Measurements from ENCODE around the gene MYCBP2. TPM values are rescaled to one million over a fixed set of nuclear protein-coding genes. Genes with fewer than 3 reads are reported as not detected.
"Not testable (repeated sequence)": the region's sequence is repeated elsewhere in the genome, so short reads cannot be mapped to it uniquely, and the experiment has no call there.

MYCBP2 gene
- polyA plus RNA-seq, 1 donor from 2014 or later = 78.2 TPM

DNA sequence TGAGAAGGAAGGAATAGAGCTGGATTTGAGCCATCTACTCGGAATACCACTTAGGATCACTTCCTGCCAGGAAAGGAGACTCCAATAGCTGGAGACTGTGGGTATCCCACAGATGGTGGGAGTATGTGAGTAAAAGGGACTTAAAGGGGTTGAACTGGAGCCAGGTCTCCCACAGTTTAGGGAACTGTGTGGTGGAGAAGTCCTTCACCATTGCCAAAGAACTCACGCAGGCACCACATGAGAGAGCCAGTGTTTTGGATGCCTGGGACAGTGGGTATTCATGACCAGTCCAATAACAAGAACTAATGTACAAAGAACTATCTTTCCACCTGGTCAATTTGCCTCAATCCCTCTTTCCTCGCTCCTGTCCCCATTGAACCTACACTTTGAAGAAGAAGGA lies 24.4 kb upstream of the MYCBP2 start:
- Mint-ChIP-seq H3K4me3 (no peak overlapping the region), H3K27ac (peak overlapping the region in 1 of 3 donors; percentile 51)

DNA sequence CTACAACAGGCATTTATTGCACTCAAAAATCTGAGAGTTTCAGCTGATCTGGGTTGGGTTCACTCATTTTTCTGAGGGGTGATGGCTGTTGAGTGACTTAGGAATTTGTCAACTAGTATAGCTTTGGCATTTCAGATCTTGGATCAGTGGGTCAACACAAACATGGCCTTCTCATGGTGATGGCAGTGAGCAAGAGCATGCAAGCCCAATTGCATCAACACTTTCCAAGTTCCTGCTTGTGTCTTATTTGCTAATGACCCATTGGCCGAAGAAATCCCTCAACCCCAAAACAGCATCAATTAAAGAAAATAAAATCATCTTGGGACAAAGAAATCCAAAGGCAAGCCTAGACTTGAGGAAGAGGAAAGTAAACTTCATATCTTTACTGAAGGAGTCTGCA lies 23.9 kb upstream of the MYCBP2 start:
- H3K36me3 Mint-ChIP-seq = no peaks in the 10 kb centered on the region
- H3K9me3 Mint-ChIP-seq = no peaks in the 10 kb centered on the region
- no peaks in the 10 kb centered on the region for H3K27me3 Mint-ChIP-seq
- H3K27ac Mint-ChIP-seq = peak overlapping the region in 1 of 3 donors; percentile 51
- H3K4me3 Mint-ChIP-seq = peak overlapping the region in 1 of 4 donors; percentile 12
- peaks cover 20 to 25% (median 21%) of the 10 kb centered on the region in 3 donors for H3K4me1 Mint-ChIP-seq

More for the DNA sequence above, 24.4 kb upstream of the MYCBP2 start:
- Mint-ChIP-seq H3K27me3 (no peaks in the 10 kb centered on the region), H3K36me3 (no peaks in the 10 kb centered on the region), H3K9me3 (no peaks in the 10 kb centered on the region), H3K4me1 (peaks cover 20 to 21% (median 21%) of the 10 kb centered on the region in 3 donors)

DNA sequence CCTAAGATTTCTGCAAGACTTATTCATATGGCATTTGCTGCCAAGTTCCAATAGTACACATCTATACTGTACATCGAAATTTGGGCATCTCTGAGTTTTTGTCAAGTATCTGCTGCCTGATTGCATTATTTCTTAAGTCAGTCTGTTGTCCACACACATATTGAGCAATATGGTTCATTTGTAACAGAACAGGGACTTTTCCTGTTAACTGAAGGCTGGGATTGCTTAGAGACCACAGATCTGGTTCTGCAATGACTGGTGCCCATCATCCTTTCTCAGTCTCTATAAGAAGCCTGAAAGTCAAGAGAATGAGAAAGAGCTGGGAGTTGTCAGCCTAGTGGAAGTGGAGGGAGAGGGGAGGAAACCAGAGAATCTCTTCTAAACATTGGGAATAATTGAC lies 22.5 kb upstream of the MYCBP2 start:
- Mint-ChIP-seq H3K4me3 (no peak overlapping the region), H3K36me3 (no peaks in the 10 kb centered on the region), H3K9me3 (no peaks in the 10 kb centered on the region), H3K27ac (no peak overlapping the region), H3K4me1 (peaks cover 25 to 30% (median 27%) of the 10 kb centered on the region in 3 donors), H3K27me3 (no peaks in the 10 kb centered on the region)

DNA sequence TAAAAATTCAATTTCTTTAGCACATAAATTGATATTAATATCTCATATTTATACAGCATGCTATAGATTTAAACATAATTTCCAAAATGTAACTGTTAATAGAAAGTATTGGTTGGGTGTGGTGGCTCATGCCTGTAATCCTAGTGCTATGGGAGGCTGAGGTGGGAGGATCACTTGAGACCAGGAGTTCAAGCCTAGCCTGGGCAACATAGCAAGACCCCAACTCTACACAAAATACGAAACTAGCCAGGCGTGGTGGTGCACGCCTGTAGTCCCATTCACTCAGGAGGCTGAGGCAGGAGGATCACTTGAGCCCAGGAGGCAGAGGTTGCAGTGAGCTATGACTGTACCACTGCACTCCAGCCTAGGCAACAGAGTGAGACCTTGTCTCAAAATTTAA lies 20.5 kb upstream of the MYCBP2 start:
- H3K36me3 Mint-ChIP-seq, H3K9me3 Mint-ChIP-seq, H3K27me3 Mint-ChIP-seq, H3K27ac Mint-ChIP-seq, H3K4me3 Mint-ChIP-seq: not testable (repeated sequence)
- peaks cover 14 to 16% (median 16%) of the 10 kb centered on the region in 3 donors for H3K4me1 Mint-ChIP-seq

DNA sequence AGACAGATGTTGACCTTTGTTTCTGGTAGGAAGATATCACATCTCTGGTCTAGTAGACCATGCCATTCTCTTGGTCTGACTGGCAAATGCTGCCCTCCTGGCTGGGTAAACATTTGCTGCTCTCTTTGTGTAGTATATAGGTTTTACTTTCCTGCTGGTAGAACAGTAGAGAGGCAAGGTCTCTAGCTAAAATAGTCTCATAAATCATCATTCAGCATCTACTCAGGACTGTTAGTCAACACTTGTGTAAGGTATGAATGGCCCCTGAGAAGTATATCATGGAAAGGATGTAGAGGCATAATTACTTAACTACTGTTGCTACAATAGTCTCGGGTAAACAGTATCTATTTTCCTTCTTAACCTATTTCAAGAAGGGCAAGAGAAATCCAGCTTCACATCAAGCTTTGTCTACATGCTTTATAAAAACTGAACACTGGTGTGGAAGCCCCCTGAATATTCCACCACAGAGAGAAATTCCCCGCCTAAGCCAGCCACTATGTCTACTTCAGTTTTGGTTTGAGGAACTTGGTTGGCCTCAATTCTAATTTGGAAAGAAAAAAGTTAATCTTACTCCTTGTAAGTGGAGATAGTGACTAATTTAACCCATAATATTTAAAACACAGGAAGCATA lies 18.4 kb upstream of the MYCBP2 start:
- no peaks in the 10 kb centered on the region for H3K27me3 Mint-ChIP-seq
- peak overlapping the region in 3 of 4 donors; percentile 14 to 77 (median 28) for H3K4me3 Mint-ChIP-seq
- no peaks in the 10 kb centered on the region for H3K36me3 Mint-ChIP-seq
- peak overlapping the region; percentile 58 to 72 (median 67) for H3K27ac Mint-ChIP-seq
- H3K9me3 Mint-ChIP-seq = peaks cover 0 to 1% (median 0%) of the 10 kb centered on the region in 3 donors
- H3K4me1 Mint-ChIP-seq = peaks cover 20 to 29% (median 22%) of the 10 kb centered on the region in 3 donors

DNA sequence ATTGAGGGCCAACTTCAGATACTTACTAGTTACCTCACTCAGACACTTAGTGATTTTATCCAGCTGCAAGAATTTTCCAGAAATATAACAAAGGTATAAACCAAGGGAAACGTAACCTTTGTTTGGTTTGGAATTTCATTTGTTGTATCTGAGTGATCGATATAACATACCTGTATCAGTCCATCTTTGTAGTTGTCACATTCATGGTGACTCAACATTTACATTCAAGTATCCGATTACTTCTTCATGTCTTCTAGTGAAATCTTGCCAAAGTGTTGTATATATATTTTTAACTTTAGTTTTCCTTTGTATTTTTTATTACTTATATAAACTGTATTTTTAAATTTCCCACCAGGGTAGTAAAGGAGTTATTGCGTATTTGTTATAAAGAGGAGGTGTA lies 16.9 kb upstream of the MYCBP2 start:
- H3K36me3 Mint-ChIP-seq = no peaks in the 10 kb centered on the region
- H3K27me3 Mint-ChIP-seq = no peaks in the 10 kb centered on the region
- H3K9me3 Mint-ChIP-seq = peaks cover 0 to 1% (median 0%) of the 10 kb centered on the region in 3 donors
- no peak overlapping the region for H3K27ac Mint-ChIP-seq
- peaks cover 33 to 43% (median 34%) of the 10 kb centered on the region in 3 donors for H3K4me1 Mint-ChIP-seq
- H3K4me3 Mint-ChIP-seq = no peak overlapping the region

DNA sequence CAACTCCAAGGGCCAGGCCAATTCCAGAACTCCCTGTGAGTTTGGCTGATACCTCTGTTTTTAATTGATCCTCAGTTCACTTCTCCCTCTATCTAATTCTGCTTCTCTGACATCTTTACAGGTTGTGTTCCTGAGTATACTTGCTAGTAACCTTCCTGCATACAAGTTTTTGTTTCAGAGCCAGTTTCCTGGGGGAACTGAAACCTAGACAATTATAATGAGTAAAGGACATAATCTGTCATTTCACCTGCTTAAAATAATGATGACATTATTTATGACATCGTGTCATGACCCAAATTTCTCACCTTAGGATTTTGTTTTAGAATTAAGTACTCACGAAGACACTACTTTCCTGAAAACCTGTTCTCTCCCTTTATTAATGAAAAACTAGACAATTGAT lies 12.5 kb upstream of the MYCBP2 start:
- peaks cover 46 to 56% (median 49%) of the 10 kb centered on the region in 3 donors for H3K4me1 Mint-ChIP-seq
- peaks cover 0 to 1% (median 0%) of the 10 kb centered on the region in 3 donors for H3K9me3 Mint-ChIP-seq
- no peaks in the 10 kb centered on the region for H3K36me3 Mint-ChIP-seq
- no peaks in the 10 kb centered on the region for H3K27me3 Mint-ChIP-seq
- peak overlapping the region; percentile 72 to 92 (median 82) for H3K4me3 Mint-ChIP-seq
- H3K27ac Mint-ChIP-seq = peak overlapping the region; percentile 85 to 98 (median 94)

DNA sequence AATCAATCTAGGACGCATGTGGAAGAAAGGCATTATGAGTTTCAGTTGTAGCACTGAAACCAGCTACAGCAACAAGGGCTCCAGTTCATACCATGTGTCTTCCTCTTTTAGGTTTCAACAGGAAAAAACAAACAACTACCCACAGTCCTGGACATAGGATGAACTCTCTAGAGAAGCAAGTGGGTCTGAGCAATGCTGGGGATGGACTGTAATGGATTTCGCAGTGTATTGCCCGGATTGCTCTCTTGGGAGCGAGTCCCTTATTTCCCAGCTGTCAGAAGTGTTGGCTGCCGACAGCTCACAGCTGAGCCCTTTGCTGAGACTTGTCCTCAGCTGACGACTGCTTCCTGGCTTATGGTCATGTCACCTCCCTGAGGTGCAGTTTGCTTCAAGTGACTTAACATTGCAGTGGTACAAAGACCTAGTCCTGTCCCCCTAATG lies 12.1 kb upstream of the MYCBP2 start:
- H3K36me3 Mint-ChIP-seq = no peaks in the 10 kb centered on the region
- H3K27ac Mint-ChIP-seq = peak overlapping the region; percentile 85 to 98 (median 94)
- no peaks in the 10 kb centered on the region for H3K27me3 Mint-ChIP-seq
- peaks cover 0 to 1% (median 0%) of the 10 kb centered on the region in 3 donors for H3K9me3 Mint-ChIP-seq
- H3K4me1 Mint-ChIP-seq = peaks cover 46 to 56% (median 49%) of the 10 kb centered on the region in 3 donors
- peak overlapping the region; percentile 72 to 92 (median 82) for H3K4me3 Mint-ChIP-seq

DNA sequence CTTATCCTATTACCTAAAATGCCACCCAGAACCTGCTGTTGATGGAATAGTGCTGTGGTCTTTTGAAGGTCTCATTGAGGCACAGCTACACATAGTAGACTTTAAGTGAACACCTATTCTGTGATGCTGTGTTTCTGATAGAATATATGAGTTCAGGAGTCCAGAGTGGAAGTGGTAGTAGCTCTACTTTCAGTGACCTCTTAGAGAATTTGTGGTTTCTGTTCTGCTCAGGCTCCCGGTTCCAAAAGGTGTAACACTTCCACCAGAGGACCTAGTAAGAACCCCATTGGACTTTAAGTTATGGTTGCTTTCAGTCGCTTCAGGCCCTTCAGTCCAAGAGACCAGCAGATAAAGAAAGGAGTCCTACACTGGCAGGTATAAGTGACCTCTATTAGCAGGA lies 11.4 kb upstream of the MYCBP2 start:
- Mint-ChIP-seq H3K4me1 (peaks cover 46 to 56% (median 50%) of the 10 kb centered on the region in 3 donors), H3K4me3 (peak overlapping the region; percentile 72 to 92 (median 82)), H3K36me3 (no peaks in the 10 kb centered on the region)

DNA sequence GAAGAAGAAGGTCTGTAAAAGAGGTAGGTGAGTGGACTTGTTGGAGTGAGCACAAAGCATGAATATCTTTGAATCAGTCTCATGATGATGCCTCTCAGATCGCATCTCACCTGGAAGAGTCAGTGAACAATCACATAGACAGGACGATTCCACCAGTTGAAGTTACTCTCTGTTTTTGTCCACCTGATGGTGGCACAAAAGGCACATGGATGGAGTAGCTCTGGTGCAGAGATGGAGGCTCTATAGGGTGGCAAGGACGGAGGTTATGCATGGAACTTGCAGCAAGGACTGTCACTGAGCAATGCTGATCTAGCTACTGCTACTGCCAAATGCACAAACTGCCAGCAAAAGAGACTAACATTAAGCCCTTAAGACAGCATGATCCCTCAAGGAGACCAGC lies 10.3 kb upstream of the MYCBP2 start:
- Mint-ChIP-seq H3K4me1 (peaks cover 46 to 56% (median 47%) of the 10 kb centered on the region in 3 donors), H3K36me3 (no peaks in the 10 kb centered on the region), H3K27me3 (no peaks in the 10 kb centered on the region), H3K9me3 (no peaks in the 10 kb centered on the region), H3K27ac (peak overlapping the region; percentile 25 to 94 (median 32)), H3K4me3 (peak overlapping the region in 2 of 4 donors; percentile 5 to 74)

More for the DNA sequence above, 11.4 kb upstream of the MYCBP2 start:
- Mint-ChIP-seq H3K27ac (peak overlapping the region; percentile 85 to 98 (median 94)), H3K27me3 (no peaks in the 10 kb centered on the region), H3K9me3 (peaks cover 0 to 1% (median 0%) of the 10 kb centered on the region in 3 donors)

DNA sequence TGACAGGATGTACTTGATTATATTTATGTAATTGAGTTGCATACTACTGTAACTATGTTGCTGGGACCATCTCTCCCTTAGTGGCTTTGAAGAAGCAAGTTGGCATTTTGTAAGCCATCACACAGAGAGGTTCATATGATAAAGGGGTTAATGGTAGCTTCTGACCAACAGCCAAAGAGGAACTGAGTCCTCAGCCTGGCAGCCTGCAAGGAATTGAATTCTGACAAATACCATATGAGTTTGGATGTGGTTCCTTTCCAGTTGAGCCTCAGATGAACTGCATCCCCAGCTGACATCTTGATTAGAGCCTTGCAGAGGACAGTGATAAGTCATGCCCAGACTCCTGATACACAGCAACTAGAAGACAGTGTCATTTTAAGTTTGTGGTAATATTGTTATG lies 8.6 kb upstream of the MYCBP2 start:
- no peaks in the 10 kb centered on the region for H3K27me3 Mint-ChIP-seq
- peak overlapping the region in 1 of 3 donors; percentile 10 for H3K27ac Mint-ChIP-seq
- H3K9me3 Mint-ChIP-seq = no peaks in the 10 kb centered on the region
- H3K4me1 Mint-ChIP-seq = peaks cover 46 to 56% (median 46%) of the 10 kb centered on the region in 3 donors
- H3K36me3 Mint-ChIP-seq = no peaks in the 10 kb centered on the region
- no peak overlapping the region for H3K4me3 Mint-ChIP-seq

DNA sequence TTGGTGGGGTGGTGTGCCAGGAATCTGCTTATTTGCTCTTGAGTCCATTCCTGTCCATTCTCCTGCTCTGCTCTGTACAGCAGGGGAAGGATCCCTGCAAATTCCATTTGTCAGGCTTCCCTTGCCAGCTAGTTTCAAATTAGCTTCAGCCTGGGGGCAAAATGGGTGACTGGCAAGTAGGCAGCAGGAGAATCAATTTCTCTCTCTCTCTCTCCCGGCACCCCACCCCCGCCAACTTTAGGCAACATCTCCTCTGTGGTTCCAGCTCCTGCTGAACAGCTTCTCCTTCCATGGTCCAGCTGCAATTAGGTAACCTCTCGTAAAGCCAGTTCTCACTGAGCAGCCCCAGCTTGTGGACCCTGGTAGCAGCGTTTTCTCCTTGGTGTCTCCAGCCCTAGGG lies 6.7 kb upstream of the MYCBP2 start:
- Mint-ChIP-seq H3K4me1 (peaks cover 35 to 44% (median 41%) of the 10 kb centered on the region in 3 donors), H3K27ac (no peak overlapping the region), H3K9me3 (no peaks in the 10 kb centered on the region), H3K27me3 (no peaks in the 10 kb centered on the region), H3K4me3 (no peak overlapping the region), H3K36me3 (no peaks in the 10 kb centered on the region)

DNA sequence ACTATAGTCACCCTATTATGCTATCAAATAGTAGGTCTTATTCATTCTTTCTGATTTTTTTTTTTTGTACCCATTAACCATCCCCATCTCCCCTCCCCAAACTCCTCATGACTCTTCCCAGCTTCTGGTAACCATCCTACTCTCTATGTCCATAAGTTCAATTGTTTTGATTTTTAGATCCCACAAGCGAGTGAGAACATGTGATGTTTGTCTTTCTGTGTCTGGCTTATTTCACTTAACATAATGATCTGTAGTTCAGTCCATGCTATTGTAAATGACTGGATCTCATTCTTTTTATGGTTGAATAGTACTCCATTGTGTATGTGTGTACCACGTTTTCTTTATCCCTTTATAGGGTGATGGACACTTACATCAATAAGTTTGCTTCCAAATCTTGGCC lies 4.5 kb upstream of the MYCBP2 start:
- H3K36me3 Mint-ChIP-seq = peaks cover 2% of the 10 kb centered on the region
- H3K4me3 Mint-ChIP-seq = peak overlapping the region; percentile 19 to 74 (median 54)
- H3K27me3 Mint-ChIP-seq = no peaks in the 10 kb centered on the region
- H3K9me3 Mint-ChIP-seq = no peaks in the 10 kb centered on the region
- H3K4me1 Mint-ChIP-seq = peaks cover 27 to 38% (median 32%) of the 10 kb centered on the region in 3 donors
- H3K27ac Mint-ChIP-seq = peak overlapping the region; percentile 27 to 46 (median 31)

DNA sequence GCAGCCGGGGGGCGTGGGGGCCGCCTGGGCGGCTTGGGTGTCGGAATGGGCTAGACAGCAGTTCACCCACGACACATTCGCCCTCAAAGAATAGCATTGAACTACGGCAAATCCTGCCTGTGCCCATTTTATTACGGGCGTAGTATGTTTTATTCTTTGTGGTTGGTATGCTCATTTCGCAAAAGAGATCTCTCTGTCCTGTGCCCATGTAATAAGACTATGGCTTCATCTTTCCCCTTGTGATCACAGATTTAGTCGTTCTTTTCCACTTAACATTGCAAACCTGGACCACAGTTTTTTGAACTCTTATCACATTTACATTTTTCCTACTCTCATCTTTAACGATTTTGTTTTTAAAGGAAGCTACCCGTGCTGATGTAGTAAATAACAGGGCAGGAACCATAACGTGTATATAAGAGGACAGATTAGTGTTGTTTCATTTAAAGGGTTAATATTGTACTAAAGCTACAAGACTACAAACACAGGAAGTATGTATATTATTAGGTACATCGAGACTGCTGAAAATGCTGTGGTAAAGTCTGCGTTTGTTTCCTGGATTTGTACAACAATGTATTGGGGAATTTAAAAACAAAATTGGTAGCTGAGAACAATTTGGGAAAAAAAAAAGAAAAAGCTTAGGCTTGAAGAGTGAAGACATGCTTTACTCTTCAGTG lies 3.2 kb upstream of the MYCBP2 start:
- Mint-ChIP-seq H3K27ac (peak overlapping the region; percentile 95 to 99 (median 98)), H3K9me3 (no peaks in the 10 kb centered on the region), H3K4me3 (peak overlapping the region; percentile 93 to 99 (median 98)), H3K27me3 (no peaks in the 10 kb centered on the region), H3K36me3 (peaks cover 2% of the 10 kb centered on the region), H3K4me1 (peaks cover 31 to 34% (median 31%) of the 10 kb centered on the region in 3 donors)

DNA sequence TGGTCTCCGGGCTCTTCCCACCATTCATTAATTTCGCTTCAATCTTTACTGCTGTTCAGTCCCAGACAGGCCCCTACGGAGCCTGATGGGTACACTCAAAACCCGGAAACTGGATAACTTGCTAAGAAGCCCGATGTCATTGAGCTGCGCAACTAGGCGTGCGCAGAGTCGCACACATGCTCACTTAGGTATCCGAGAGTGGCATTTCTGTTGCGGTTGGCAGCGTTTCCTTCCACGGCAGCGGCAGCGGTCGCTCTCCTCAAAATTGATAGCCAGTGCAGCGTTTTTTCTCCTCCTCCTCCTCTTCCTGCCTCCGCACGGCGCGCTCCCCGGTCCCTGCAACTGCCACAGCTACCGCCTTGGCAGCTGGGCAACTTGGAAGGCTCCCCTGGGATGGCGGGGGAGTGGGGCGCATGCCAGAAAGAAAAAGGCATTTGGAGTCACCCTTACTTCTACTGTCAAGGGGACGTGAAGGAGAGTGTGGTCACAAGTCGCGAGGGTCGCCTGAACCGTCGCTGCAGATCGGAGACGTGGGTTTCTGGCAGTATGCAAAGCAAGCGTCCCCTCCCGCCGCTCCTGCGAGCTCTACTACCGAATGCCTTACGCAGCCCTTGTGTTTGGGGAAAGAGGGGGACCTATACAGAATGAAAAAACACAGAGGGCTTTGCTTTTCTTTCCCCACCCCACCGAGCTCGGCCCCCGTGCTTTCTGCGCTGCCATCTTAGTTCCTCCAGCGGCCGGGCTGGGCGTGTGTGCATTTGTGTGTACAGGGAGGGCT lies 2.4 kb upstream of the MYCBP2 start:
- H3K4me1 Mint-ChIP-seq = peaks cover 34 to 40% (median 36%) of the 10 kb centered on the region in 3 donors

More for the DNA sequence above, 2.4 kb upstream of the MYCBP2 start:
- Mint-ChIP-seq H3K27ac (peak overlapping the region; percentile 95 to 99 (median 98)), H3K27me3 (no peaks in the 10 kb centered on the region), H3K36me3 (peaks cover 2% of the 10 kb centered on the region), H3K4me3 (peak overlapping the region; percentile 93 to 99 (median 98)), H3K9me3 (no peaks in the 10 kb centered on the region)
